Kidney glomerular epithelial cell (primary cell): ENCODE results near the gene CBARP.
"Not testable (repeated sequence)": the region's sequence is repeated elsewhere in the genome, so short reads cannot be mapped to it uniquely, and the experiment has no call there.

Experiments
- DNase-seq: peaks from one replicate; lab custom pipeline; 2025; lab: John Stamatoyannopoulos, UW

The CBARP gene

DNA sequence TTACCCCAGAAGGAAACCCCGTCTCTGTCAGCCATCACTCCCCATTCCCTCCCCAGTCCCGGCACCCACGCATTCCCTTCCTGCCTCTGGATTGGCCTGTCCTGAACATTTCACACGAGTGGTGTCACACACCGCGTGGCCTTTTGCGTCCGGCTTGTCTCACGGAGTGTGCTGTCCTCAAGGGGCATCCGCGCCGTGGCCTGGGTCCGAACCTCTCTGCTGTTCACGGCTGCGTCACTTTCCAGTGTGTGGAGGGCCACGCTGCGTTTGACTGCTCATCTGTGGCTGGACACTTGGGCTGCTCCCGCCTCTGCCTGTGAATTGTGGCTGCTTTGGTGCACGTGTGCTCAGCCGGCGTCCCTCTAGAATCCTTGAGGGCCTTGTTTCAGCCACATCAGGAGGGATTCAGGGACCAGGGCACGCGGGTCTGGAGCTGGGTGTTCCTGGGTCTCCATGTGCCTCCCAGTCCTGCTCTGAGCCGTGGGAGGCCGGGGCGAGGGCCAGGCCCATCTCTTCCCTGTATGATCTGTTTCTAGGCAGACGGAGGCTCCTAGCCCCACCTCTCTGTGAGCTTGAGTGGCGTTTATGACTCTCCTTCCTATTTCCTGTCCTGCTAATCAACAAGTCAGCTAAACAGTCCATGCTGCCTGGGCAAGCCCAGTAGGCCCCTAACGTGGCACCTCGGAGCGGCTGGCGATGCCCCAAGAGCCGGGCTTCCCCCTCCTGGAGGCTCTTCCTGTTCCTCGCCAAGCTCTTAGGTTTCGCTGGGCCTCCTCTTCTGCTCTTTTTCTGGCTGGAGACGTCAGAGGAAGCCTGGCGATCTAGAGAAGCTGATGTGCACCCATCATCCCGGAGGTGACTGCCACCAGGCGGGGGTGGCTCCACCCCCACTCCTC is 24.2 kb downstream of the CBARP start:
- DNase-seq: peak; percentile 77

DNA sequence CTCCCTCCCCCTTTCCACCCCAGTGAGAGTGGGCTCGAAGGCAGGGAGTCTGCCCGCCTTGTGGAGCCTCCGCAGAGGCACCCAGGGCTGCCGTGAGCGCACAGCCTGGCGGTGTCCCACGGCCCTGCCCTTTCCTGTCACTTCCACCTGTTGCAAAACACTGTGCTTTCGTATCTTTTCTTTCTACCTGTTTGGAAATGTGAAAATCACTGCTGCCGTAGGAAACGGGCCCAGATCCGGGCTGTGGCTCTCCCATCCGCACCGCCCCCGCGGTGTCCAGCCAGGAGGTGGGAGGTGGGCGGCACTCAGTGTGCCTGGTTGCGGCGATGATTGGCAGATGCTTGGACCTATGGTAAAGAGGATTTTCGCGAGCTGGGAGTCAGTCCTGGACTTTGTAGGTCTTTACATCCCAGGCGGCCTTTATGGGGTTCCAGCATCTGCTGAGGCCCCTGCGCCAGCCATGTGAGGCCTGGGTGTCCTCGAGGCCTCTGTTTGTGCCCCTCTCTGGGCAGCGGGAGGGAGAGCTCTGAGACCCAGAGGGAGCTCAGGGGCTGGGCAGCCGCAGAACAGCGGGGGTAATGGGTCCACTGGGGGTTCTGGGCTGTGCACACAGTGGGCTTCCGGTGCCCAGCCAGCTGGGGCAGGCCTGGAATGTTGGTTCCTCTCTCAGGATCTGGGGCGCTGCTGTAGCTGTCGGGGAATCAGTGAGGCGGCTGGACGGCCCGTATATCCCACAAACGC is 26.1 kb downstream of the CBARP start:
- DNase-seq: no peak

DNA sequence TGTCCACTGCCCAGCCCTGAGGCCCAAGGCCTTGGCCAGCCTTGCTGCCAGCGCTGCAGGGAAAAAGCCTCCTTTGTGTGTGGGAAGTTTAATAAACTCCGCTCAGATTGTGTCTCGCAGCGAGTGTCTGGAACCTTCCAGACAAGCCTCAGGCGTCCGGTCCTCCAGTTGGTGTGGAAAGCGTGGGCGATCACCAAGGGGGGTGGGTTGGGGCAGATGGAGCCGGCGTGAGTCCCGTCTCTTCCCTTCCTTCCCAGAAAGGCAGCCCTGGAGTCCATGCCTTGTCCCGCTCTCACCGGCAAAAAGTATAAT is 27.6 kb downstream of the CBARP start:
- no peak for DNase-seq

DNA sequence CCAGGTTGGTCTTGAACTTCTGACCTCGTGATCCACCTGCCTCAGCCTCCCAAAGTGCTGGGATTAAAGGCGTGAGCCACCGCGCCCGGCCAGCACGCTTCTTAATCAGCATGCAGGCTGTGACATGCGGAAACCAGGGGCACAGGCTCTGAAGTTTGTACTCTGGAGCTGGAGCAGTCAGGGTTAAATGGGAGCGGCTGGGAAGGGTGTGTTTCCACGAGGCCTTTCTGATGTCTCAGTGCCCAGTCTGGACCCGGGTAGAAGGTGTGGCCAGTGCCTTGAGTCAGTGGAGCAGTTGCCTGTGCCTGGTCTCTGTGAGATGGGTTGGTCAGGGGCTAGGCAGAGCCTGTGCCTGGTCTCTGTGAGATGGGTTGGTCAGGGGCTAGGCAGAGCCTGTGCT is 29.0 kb downstream of the CBARP start:
- DNase-seq: not testable (repeated sequence)

DNA sequence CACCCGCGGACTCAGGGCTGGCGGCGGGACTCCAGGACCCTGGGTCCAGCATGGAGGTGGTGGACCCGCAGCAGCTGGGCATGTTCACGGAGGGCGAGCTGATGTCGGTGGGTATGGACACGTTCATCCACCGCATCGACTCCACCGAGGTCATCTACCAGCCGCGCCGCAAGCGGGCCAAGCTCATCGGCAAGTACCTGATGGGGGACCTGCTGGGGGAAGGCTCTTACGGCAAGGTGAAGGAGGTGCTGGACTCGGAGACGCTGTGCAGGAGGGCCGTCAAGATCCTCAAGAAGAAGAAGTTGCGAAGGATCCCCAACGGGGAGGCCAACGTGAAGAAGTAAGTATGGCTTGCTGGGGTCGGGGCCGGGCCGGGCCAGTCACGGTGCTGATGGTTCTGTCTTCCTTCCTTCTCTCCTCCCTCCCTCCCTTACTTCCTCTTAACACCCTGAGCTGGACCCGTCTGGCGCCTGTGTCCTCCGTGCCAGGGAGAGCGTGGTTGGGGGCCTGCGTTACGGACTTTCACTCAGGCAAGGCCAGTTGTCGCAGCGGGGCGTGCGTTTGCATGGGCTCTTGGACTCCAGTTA is 30.8 kb downstream of the CBARP start:
- DNase-seq: peak; percentile 76

DNA sequence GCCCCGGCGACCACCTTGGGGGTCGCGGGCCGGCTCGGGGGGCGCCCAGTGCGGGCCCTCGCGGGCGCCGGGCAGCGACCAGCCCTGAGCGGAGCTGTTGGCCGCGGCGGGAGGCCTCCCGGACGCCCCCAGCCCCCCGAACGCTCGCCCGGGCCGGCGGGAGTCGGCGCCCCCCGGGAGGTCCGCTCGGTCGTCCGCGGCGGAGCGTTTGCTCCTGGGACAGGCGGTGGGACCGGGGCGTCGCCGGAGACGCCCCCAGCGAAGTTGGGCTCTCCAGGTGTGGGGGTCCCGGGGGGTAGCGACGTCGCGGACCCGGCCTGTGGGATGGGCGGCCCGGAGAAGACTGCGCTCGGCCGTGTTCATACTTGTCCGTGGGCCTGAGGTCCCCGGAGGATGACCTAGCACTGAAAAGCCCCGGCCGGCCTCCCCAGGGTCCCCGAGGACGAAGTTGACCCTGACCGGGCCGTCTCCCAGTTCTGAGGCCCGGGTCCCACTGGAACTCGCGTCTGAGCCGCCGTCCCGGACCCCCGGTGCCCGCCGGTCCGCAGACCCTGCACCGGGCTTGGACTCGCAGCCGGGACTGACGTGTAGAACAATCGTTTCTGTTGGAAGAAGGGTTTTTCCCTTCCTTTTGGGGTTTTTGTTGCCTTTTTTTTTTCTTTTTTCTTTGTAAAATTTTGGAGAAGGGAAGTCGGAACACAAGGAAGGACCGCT is 31.5 kb downstream of the CBARP start:
- DNase-seq: no peak

DNA sequence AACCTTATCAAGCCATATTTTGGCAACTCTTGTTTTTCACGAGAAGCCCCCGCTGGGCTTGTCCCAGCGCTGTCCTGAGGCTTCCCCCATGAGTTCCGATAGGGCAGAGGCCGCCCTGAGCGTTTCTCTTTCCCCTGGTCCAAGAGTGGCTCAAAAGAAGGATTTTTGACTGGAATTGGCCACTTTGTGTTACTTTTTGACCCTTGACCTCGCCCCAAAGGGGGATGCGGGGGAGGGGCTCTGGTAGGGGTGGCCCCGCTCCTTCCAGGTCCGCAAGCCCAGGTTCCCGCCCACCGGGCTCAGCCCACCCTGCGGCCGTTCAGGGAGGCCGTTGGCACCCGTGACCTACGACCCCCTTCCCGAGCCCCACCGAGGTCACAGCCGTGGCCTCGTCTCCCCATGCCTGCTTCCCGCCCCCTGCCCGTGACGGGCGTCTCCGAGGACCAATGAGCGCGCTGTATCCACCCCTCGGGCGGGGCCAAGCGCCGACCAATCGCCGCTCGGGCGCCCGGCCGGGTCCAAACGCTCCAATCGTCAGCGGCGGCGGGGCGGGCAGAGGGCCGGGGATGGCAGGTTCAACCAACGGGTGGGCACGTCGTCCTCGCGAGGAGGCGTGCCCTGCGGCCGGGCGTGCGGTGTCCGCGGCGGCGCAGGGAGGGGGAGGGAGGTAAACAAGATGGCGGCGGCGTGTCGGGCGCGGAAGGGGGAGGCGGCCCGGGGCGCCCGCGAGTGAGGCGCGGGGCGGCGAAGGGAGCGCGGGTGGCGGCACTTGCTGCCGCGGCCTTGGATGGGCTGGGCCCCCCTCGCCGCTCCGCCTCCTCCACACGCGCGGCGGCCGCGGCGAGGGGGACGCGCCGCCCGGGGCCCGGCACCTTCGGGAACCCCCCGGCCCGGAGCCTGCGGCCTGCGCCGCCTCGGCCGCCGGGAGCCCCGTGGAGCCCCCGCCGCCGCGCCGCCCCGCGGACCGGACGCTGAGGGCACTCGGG is 32.4 kb downstream of the CBARP start, which contains the start of gene STK11:
Gene STK11, plus strand, starts transcription at position 665 of the 986 bp plus-strand sequence. CDS start 1,136 bp downstream, outside the sequence.
- peak; percentile 83 for DNase-seq

DNA sequence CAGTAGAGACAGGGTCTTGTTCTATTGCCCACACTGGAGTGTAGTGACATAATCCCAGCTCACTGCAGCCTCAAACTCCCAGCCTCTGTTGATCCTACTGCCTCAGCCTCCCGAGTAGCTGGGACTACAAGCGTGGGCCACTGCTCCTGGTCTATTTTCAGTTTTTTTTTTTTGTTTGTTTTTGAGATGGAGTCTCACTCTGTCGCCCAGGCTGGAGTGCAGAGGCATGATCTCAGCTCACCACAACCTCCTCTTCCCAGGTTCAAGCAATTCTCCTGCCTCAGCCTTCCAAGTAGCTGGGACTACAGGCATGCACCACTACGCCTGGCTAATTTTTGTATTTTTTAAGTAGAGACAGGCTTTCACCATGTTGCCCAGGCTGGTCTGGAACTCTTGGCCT is 37.2 kb downstream of the CBARP start:
- DNase-seq: not testable (repeated sequence)

DNA sequence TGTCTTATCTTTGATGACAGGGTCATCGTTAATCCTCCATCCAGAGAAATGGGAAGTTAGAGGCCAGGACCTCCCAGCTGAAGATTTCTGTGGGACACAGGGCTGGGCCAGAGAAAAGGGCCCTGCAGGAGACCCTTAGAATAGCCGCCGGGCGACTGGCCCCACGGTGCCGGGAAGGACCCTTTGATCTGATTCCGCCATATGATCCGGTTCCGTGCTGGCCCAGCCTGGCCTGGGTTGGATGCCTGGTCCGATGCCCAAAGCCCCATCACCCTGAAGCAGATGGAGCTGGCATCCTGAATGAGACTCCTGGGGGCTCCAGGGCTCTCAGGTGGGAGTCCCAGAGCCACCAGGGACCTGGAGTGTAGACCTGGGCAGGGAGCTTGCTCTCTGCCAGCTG is 38.3 kb downstream of the CBARP start:
- DNase-seq: no peak

DNA sequence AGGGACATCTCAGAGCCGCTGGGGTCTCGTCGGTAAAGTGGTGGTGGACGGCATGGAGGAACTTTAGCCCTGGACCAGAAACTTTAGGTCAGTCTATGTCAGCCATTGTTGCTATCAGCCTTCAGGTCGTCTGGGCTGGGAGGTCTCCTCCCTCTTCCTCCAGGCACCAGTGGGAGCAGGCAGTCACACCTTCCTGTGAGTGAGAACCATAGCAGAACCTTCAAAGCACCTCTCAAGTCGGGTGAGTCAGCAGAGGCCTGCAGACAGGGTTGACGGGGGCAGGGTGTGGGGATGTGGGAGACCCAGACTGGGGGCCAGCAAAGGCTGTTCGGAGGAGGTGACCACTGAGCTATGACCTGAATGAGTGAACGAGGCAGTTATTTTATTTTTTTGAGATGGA is 48.4 kb downstream of the CBARP start:
- DNase-seq: peak; percentile 90

DNA sequence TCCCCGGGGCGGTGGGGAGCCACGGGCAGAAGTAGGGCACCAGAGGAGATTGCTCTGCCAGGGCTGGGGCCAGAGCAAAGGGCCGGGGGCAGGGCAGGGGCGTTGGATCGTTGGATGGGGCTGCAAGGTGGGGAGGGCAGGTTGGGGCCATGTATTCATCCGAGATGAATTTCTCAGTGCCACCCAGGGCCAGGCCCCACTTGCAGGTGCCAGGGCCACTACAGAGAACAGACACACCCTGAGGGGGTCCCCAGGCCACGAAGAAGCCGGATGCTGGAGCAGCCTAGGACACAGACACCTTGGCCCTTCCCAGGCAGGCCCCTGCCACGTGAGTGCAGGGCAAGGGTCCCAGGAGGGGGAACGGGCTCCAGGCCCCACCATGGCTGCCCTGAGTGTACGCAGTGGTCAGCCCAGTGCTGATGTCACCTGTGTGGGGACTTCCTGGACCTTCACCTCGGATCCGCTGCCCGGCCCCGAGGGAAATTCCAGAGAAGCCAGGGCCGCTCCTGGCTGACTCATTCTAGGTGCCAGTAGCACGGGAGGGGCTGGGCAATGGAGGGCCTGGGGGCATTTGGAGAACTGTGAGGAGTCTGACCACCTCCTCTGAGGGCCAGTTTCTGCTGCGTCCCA is 54.1 kb downstream of the CBARP start:
- peak; percentile 57 for DNase-seq

DNA sequence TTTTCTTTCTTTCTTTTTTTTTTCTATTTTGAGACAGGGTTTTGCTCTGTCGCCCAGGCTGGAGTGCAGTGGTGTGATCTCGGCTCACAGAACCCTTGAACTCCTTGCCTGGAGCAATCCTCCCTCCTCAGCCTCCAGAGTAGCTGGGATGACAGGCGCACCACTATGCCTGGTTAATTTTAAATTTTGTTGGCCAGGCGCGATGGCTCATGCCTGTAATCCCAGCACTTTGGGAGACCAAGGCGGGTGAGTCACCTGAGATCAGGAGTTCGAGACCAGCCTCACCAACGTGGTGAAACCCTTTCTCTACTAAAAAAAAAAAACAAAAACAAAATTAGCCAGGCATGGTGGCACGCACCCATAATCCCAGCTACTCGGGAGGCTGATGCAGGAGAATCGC is 55.1 kb downstream of the CBARP start:
- no peak for DNase-seq

DNA sequence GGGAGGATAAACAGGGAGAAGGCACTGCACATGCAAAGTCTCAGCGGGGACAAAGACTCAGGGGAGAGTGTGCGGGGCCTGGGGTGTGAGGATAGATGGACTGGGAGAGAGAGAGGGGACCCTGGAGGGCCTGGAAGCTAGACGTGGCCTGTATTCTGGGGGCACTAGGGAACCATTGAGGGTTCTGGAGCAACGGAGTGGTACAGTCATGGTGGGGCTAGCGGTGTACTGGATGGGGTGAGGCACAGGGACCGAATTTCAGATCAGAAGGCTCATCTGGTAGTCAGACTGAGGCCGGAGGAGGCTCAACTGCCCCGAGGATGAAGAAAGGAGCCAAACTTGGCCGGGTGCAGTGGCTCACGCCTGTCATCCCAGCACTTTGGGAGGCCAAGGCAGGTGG is 55.7 kb downstream of the CBARP start:
- no peak for DNase-seq

DNA sequence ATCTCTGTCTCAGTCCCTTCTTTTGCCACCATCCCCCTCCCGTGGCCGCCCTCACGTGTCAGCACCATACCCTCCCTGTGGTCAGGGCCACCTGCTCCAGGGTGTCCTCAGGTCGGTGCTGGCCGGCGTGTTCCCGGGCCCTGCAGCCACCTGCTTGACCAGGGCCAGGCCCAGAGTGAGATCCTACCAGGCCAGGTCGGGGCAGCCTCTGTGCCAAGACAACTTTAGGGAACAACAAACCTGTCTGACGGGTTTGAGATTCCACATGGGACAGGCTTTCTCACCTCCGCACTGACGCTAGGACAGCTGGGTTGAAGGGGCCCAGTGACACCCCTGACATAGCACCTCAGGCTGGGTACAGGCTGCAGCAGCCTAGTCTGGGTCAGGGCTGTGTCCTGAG is 56.2 kb downstream of the CBARP start:
- no peak for DNase-seq
